CD14-positive monocyte (primary cell): Measurements from ENCODE around the gene TOP3A. TPM values are rescaled to one million over a fixed set of nuclear protein-coding genes. Genes with fewer than 3 reads are reported as not detected.

Source experiments
- DNase-seq, 3 donors: peaks; one replicate each; pipeline ENCODE4 v3.0.0-alpha.2; 2011 to 2022
- H2AFZ ChIP-seq: 2 replicates; pipeline ENCODE4 v1.6.0; 2012; ENCODE audit warnings: mild to moderate bottlenecking, low read depth, low read length, inconsistent platforms; ENCODE audit not compliant: insufficient read depth, poor library complexity, severe bottlenecking
- H3K27ac ChIP-seq, 2 donors: 1 replicate in 1 of 2; 2 replicates in 1 of 2; pipeline ENCODE4 v1.5.1; 2012 to 2013; ENCODE audit warnings: low read length in 2 of 2, control low read depth in 1 of 2, inconsistent platforms in 1 of 2, low read depth in 1 of 2, mild to moderate bottlenecking in 1 of 2
- H3K27me3 ChIP-seq, 2 donors: one replicate each; pipeline versions ENCODE4 v1.6.0 to v1.6.1; 2011 to 2013; ENCODE audit warnings: low read length in 2 of 2; ENCODE audit not compliant: control insufficient read depth in 2 of 2, insufficient read depth in 2 of 2
- H3K36me3 ChIP-seq, 2 donors: replicated peaks in 1 of 2; 1 replicate in 1 of 2; 2 replicates in 1 of 2; pipeline versions ENCODE4 v1.5.1 to v1.6.1; 2012 to 2013; ENCODE audit warnings: low read length in 2 of 2, control low read depth in 1 of 2, inconsistent platforms in 1 of 2, mild to moderate bottlenecking in 1 of 2; ENCODE audit not compliant: insufficient read depth in 2 of 2, control insufficient read depth in 1 of 2
- H3K4me1 ChIP-seq, 2 donors: 1 replicate in 1 of 2; 2 replicates in 1 of 2; pipeline versions ENCODE4 v1.5.1 to v1.6.1; 2012 to 2013; ENCODE audit warnings: low read length in 2 of 2, control low read depth in 1 of 2, inconsistent platforms in 1 of 2, mild to moderate bottlenecking in 1 of 2, moderate library complexity in 1 of 2; ENCODE audit not compliant: insufficient read depth in 2 of 2, control insufficient read depth in 1 of 2
- H3K4me2 ChIP-seq: replicated peaks from 2 replicates; pipeline ENCODE3; 2012; ENCODE audit warnings: low read length, moderate library complexity, mild to moderate bottlenecking; ENCODE audit not compliant: poor library complexity, severe bottlenecking; ENCODE audit errors: extremely low read depth
- H3K4me3 ChIP-seq, 3 experiments: fragments of 200-600 bp in 1 of 3; sonication (generic) in 1 of 3; replicated peaks in 1 of 3; 1 replicate in 2 of 3; 2 replicates in 1 of 3; pipeline ENCODE4 v1.5.1; 2011 to 2013; ENCODE audit warnings: low read length in 3 of 3, mild to moderate bottlenecking in 3 of 3, control low read depth in 2 of 3, low read depth in 2 of 3, inconsistent platforms in 1 of 3, moderate library complexity in 1 of 3
- H3K79me2 ChIP-seq: 2 replicates; pipeline ENCODE4 v1.6.0; 2012; ENCODE audit warnings: mild to moderate bottlenecking, control low read depth, inconsistent platforms, low read length, moderate library complexity; ENCODE audit not compliant: insufficient read depth
- H3K9ac ChIP-seq: 2 replicates; pipeline ENCODE4 v1.6.0; 2017; ENCODE audit warnings: low read length, mild to moderate bottlenecking; ENCODE audit not compliant: insufficient read depth, poor library complexity, severe bottlenecking
- H3K9me3 ChIP-seq, 2 donors: replicated peaks in 1 of 2; 1 replicate in 1 of 2; 2 replicates in 1 of 2; pipeline versions ENCODE4 v1.5.1 to v1.6.1; 2012 to 2013; ENCODE audit warnings: low read length in 2 of 2, control low read depth in 1 of 2; ENCODE audit not compliant: control insufficient read depth in 1 of 2, insufficient read depth in 1 of 2
- H4K20me1 ChIP-seq: 2 replicates; pipeline ENCODE4 v1.6.0; 2012; ENCODE audit warnings: mild to moderate bottlenecking, low read length, control low read depth, moderate library complexity; ENCODE audit not compliant: insufficient read depth
- H3K27ac Mint-ChIP-seq, 7 donors: one replicate each; pipeline ENCODE4 v1.8.0; 2020; ENCODE audit warnings: mild to moderate bottlenecking in 7 of 7, mixed read lengths in 7 of 7, moderate library complexity in 6 of 7, inconsistent platforms in 2 of 7
- H3K27me3 Mint-ChIP-seq, 3 donors: one replicate each; pipeline ENCODE4 v1.8.0; 2021 to 2022; ENCODE audit warnings: low read depth in 3 of 3, mild to moderate bottlenecking in 3 of 3, mixed read lengths in 3 of 3, moderate library complexity in 3 of 3, inconsistent platforms in 1 of 3
- H3K36me3 Mint-ChIP-seq, 2 donors: one replicate each; pipeline ENCODE4 v1.8.0; 2020; ENCODE audit warnings: mixed read lengths in 2 of 2, inconsistent platforms in 1 of 2, mild to moderate bottlenecking in 1 of 2
- H3K4me1 Mint-ChIP-seq: one replicate; pipeline ENCODE4 v1.8.0; 2020; ENCODE audit warnings: mild to moderate bottlenecking, mixed read lengths
- H3K4me3 Mint-ChIP-seq, 2 donors: one replicate each; pipeline ENCODE4 v1.8.0; 2020; ENCODE audit warnings: mild to moderate bottlenecking in 2 of 2, mixed read lengths in 2 of 2, moderate library complexity in 1 of 2
- H3K9me3 Mint-ChIP-seq, 7 donors: one replicate each; pipeline ENCODE4 v1.8.0; 2020 to 2022; ENCODE audit warnings: mixed read lengths in 7 of 7, mild to moderate bottlenecking in 6 of 7, moderate library complexity in 6 of 7, inconsistent platforms in 2 of 7
- WGBS: methylation state at CpG from one replicate; pipeline ENCODE4 v1.1.5; 2013; ENCODE audit warnings: missing lambda C conversion rate; ENCODE audit not compliant: insufficient coverage; 5-methylcytosine and 5-hydroxymethylcytosine counted together
- intact Hi-C, 2 donors: fragments of 100-400 bp; cut with micrococcal nuclease; formaldehyde crosslinking; loops; one replicate each; pipeline versions ENCODE4 v1.15.0 to v1.15.1; 2023
- polyA plus RNA-seq, 3 donors: library from polyadenylated mRNA; depleted of rRNA in 1 of 3; unstranded in 2 of 3; stranded (reverse) in 1 of 3; fragments of 300-500 nt in 2 of 3; fragments of >200 nt in 1 of 3; fragmentation: Illumina TruSeq in 2 of 3; gene quantifications; 1 replicate in 2 of 3; 2 replicates in 1 of 3; pipeline ENCODE4 v1.2.3, GENCODE V29; 2012 to 2021
- TF ChIP-seq, protein P1 (sequence below): fragments of 200-600 bp; IDR thresholded peaks from one replicate; pipeline ENCODE4 v1.8.0; 2022; ENCODE audit warnings: antibody characterized with exemption, mild to moderate bottlenecking

Gene TOP3A
- polyA plus RNA-seq, 3 donors, result 15.2 to 25.6 (median 22.3) TPM

DNA sequence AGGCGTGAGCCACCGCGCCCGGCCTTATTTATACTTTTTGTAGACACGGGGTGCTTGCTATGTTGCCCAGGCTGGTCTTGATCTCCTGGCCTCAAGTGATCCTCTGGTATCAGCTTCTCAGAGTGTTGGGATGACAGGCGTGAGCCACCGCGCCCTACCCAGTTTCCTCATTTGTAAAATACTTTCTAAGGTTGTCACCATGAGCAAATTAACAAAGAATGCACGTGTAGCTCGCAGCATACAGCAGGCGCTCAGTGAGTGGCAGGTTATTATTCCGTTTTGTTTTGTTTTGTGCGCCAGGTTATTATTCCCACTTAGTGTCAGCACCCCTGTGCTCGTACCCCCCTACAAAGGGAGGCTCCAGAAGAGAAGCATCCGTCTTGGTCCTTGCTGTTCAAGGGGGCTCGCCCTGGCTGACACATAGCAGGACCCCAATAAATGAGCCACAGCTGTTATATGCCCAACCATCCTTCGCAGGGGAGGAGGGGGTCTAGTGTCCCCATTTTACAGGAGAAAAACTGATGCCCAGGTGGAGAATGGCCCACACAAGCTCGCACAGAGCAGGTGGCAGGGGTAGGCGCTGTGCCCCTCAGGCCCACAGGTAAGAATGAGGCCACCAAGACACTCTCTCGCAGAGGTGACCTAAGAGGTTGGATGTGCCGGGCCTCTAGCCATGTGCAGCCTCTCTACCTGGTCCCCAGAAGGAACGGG is 55.0 kb downstream of the TOP3A start:
- Mint-ChIP-seq H3K36me3 (peaks cover 24 to 38% of the 10 kb centered on the region in 2 donors), H3K27ac (peak overlapping the region in 6 of 7 donors; percentile 35 to 88 (median 80)), H3K4me1 (peaks cover 38% of the 10 kb centered on the region), H3K27me3 (peaks cover 0 to 2% (median 1%) of the 10 kb centered on the region in 3 donors), H3K4me3 (peak overlapping the region; percentile 78 to 84), H3K9me3 (no peaks in the 10 kb centered on the region)
- peaks cover 34% of the 10 kb centered on the region for H4K20me1 ChIP-seq
- H3K27ac ChIP-seq, result peak overlapping the region; percentile 22 to 80
- peak overlapping the region; percentile 91 for H3K4me2 ChIP-seq
- 82% methylated on average over 18 of the region's 22 CpGs for WGBS
- no peaks in the 10 kb centered on the region for H3K9me3 ChIP-seq
- peaks cover 28 to 40% of the 10 kb centered on the region in 2 donors for H3K36me3 ChIP-seq
- peak overlapping the region in 2 of 3 experiments; percentile 67 to 90 for H3K4me3 ChIP-seq
- H3K79me2 ChIP-seq, result peaks cover 46% of the 10 kb centered on the region
- no peak for DNase-seq
- H2AFZ ChIP-seq, result peak overlapping the region; percentile 94
- no peak overlapping the region for H3K9ac ChIP-seq
- H3K27me3 ChIP-seq, result no peaks in the 10 kb centered on the region
- intact Hi-C loops, result loop anchor here (2.0 to 5.0 kb wide), 2 partner anchors 38 to 55 kb away; partner anchors contain the start of genes SMCR8 (in 2 of the 2) and TOP3A (in 2 of the 2)
- TF ChIP-seq, protein P1, sequence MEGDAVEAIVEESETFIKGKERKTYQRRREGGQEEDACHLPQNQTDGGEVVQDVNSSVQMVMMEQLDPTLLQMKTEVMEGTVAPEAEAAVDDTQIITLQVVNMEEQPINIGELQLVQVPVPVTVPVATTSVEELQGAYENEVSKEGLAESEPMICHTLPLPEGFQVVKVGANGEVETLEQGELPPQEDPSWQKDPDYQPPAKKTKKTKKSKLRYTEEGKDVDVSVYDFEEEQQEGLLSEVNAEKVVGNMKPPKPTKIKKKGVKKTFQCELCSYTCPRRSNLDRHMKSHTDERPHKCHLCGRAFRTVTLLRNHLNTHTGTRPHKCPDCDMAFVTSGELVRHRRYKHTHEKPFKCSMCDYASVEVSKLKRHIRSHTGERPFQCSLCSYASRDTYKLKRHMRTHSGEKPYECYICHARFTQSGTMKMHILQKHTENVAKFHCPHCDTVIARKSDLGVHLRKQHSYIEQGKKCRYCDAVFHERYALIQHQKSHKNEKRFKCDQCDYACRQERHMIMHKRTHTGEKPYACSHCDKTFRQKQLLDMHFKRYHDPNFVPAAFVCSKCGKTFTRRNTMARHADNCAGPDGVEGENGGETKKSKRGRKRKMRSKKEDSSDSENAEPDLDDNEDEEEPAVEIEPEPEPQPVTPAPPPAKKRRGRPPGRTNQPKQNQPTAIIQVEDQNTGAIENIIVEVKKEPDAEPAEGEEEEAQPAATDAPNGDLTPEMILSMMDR, result no peak
- H3K4me1 ChIP-seq, result peaks cover 39 to 54% of the 10 kb centered on the region in 2 donors

DNA sequence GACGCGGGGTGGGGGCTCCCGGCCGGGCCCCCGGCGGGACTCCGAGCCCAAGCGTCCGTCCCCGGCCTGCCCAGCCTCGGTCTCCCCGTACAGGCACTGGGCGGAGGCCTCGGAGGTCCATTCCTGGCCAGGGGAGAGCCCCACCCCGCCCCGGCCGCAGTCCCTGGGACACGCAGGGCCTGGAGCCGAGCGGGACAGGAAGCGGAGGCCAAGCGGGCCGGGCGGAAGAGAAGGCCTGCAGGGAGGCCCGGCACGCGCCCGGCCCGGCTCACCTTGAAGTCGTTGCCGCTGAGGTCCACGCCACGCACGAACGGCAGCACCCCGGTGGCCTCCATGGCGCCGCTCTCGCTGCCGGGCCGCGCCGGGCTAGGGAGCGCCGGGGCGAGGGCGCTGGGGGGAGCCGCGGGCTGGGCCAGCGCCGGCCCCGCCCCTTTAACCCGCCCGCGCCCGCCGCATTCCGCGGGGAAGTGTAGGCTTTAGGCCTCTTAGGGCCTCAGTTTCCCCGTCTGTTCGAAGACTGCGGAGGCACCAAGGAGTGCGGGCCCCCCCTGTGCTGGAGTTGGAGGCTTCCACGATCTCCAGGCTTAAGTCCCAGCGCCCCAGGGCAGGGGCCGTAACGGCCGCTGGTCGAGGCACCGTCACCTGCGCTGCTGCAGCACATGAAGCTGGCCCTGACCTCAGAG is 56.3 kb downstream of the TOP3A start, which contains the start of gene FLII:
TSS of gene FLII (minus strand) at position 383 of the 683 bp plus-strand sequence. CDS start at position 335, 48 bp downstream.
- peak within 1 kb of the TSS; percentile 95 to 98 for H3K4me3 Mint-ChIP-seq
- peak within 1 kb of the TSS; percentile 99 to 100 (median 99) for H3K27ac Mint-ChIP-seq
- H3K27me3 Mint-ChIP-seq, result peaks cover 0 to 2% (median 1%) of the 10 kb centered on the region in 3 donors
- H3K4me1 ChIP-seq, result peaks cover 39 to 54% of the 10 kb centered on the region in 2 donors
- TF ChIP-seq, protein P1, result no peak
- peaks cover 32 to 40% of the 10 kb centered on the region in 2 donors for H3K36me3 ChIP-seq
- peak within 1 kb of the TSS; percentile 90 to 95 for H3K27ac ChIP-seq
- WGBS, result 2% methylated on average over 71 of the region's 71 CpGs
- peaks cover 38% of the 10 kb centered on the region for H3K4me1 Mint-ChIP-seq
- H3K4me3 ChIP-seq, result peak within 1 kb of the TSS; percentile 78 to 82 (median 81)
- peak; percentile 26 to 60 (median 29) for DNase-seq
- H3K9ac ChIP-seq, result peak within 1 kb of the TSS; percentile 99
- H4K20me1 ChIP-seq, result peaks cover 47% of the 10 kb centered on the region
- H3K36me3 Mint-ChIP-seq, result peaks cover 34 to 42% of the 10 kb centered on the region in 2 donors
- no peaks in the 10 kb centered on the region for H3K27me3 ChIP-seq
- peaks cover 46% of the 10 kb centered on the region for H3K79me2 ChIP-seq
- no peaks in the 10 kb centered on the region for H3K9me3 ChIP-seq
- H3K4me2 ChIP-seq, result peak within 1 kb of the TSS; percentile 92
- no peaks in the 10 kb centered on the region for H3K9me3 Mint-ChIP-seq
- H2AFZ ChIP-seq, result peak within 1 kb of the TSS; percentile 93
- intact Hi-C loops, result loop anchor here in 1 of 2 donors (5.0 kb wide), 1 partner anchor 39 kb away; no protein-coding TSS in a partner anchor
